ENCODE results near the gene DCST2. TPM values are rescaled to one million over a fixed set of nuclear protein-coding genes. Genes with fewer than 3 reads are reported as not detected.

DCST2 gene
- total and polyA plus RNA-seq, 9 of the 15 experiments (the other 6 are each of a cell fraction or from before 2014, with no cell fraction given), result 0.09 to 0.49 (median 0.11) TPM; not detected in 3

GRCh38 chr1:154998818-154999570, 34.6 kb downstream of the DCST2 start (continued):
- TF ChIP-seq CCAR2 (IDR thresholded peaks at IDR 0.05; ENCODE audit: low read depth, low read length), result no peak
- TF ChIP-seq EP300 (IDR thresholded peaks at IDR 0.05; ENCODE audit: low read length), result peak; percentile 10; the same call in 1 of the 2 replicates
- no peak for TF ChIP-seq HNRNPL (IDR thresholded peaks at IDR 0.05; ENCODE audit: low read depth, low read length)
- no peak for TF ChIP-seq ATF6 (CRISPR knock-in tag; IDR thresholded peaks at IDR 0.05)
- no peak for TF ChIP-seq FOXP1 (CRISPR knock-in tag; IDR thresholded peaks at IDR 0.05)
- TF ChIP-seq MCM3 (IDR thresholded peaks at IDR 0.05), result no peak
- no peak for TF ChIP-seq ZNF766 (CRISPR knock-in tag; conservative IDR thresholded peaks at IDR 0.05)
- no peak; the same call in 1 of the 2 replicates for TF ChIP-seq CBX1 (IDR thresholded peaks at IDR 0.05; ENCODE audit: low read depth)
- TF ChIP-seq SREBF2 (CRISPR knock-in tag; IDR thresholded peaks at IDR 0.05), result no peak
- no peak for TF ChIP-seq HNRNPK (IDR thresholded peaks at IDR 0.05; ENCODE audit: low read depth, low read length, poor library complexity, severe bottlenecking)
- TF ChIP-seq HOMEZ (CRISPR knock-in tag; IDR thresholded peaks at IDR 0.05), result no peak
- TF ChIP-seq TAF1 (IDR thresholded peaks at IDR 0.05; ENCODE audit: control insufficient read depth, extremely low read depth, insufficient read depth, low read length, severe bottlenecking), result peak; percentile 35
- no peak for TF ChIP-seq DMBX1 (CRISPR knock-in tag; IDR thresholded peaks at IDR 0.05; ENCODE audit: borderline replicate concordance)
- no peak for TF ChIP-seq RFX1 (IDR thresholded peaks at IDR 0.05)
- no peak for TF ChIP-seq NKRF (IDR thresholded peaks at IDR 0.05; ENCODE audit: borderline replicate concordance)
- TF ChIP-seq RREB1 (CRISPR knock-in tag; IDR thresholded peaks at IDR 0.05), result no peak

Data from K562 (cell line).